ENCODE data around the gene DNASE1L3.

The DNASE1L3 gene

DNA sequence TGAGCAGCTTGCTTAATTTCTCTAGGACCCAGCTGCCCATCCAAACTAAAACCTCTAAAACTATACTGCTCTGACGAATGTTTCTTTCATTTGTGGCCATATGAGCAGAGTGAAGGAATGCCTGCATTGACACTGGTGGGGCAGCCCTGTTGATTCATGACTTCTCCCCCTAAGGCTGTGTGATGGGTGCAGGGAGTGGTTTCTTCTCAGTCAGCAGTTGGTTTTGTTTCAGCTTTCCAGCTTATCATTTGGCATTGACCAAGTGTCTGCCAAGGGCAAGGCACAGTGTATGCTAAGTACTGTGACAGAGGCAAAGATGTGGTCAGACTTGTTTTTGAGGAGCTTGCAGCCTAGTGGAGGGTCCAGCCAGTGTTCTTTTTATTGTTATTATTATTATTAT, 31.6 kb upstream of the DNASE1L3 start:
- TF ChIP-seq EZH2 (IDR thresholded peaks at IDR 0.05; ENCODE audit: borderline replicate concordance, low read length), result no peak
- TF ChIP-seq, protein P1, sequence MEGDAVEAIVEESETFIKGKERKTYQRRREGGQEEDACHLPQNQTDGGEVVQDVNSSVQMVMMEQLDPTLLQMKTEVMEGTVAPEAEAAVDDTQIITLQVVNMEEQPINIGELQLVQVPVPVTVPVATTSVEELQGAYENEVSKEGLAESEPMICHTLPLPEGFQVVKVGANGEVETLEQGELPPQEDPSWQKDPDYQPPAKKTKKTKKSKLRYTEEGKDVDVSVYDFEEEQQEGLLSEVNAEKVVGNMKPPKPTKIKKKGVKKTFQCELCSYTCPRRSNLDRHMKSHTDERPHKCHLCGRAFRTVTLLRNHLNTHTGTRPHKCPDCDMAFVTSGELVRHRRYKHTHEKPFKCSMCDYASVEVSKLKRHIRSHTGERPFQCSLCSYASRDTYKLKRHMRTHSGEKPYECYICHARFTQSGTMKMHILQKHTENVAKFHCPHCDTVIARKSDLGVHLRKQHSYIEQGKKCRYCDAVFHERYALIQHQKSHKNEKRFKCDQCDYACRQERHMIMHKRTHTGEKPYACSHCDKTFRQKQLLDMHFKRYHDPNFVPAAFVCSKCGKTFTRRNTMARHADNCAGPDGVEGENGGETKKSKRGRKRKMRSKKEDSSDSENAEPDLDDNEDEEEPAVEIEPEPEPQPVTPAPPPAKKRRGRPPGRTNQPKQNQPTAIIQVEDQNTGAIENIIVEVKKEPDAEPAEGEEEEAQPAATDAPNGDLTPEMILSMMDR (IDR thresholded peaks at IDR 0.05; ENCODE audit: low read length), result no peak
- no peak overlapping the region for H3K4me2 ChIP-seq (ENCODE audit: low read length)

DNA sequence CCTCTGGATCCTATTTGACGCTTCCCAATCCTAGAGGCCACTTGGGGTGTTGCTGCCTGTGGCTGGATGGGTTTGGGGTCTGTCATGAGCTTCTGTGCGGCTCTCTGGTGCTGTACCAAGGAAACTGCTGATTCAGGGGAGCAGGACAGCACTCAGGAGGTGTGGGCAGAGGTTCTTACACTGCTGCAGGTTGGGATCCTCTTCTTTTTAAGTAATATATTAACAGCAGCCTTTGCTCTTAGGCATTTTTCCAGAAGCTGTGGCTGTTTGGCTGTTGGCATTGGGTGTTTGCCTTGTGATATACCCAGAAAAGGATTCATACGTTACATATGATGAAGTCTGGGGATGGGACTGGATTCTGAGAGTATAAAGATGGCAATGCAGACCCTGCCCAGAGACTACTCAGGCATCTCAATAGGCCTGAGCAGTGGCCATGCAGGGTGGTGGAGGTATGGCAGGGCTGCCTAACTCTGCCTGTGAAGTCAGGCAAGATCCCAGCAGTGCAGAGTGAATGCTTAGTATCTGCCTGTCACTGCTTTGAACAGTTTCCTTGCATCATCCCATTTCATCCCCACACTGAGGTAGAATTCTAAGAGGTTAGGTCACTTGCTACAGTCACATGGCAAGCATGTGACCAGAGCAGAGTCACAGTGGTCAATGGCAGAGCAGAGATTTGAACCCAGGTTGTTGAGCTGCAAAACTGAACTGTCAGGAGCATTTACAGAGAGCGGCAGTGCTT, 30.7 kb upstream of the DNASE1L3 start:
- H3K27ac ChIP-seq (ENCODE audit: low read depth, low read length, poor library complexity, severe bottlenecking), result no peak overlapping the region
- no peaks in the 10 kb centered on the region for H3K27me3 ChIP-seq (ENCODE audit: insufficient read depth, low read length)
- TF ChIP-seq EZH2 (IDR thresholded peaks at IDR 0.05; ENCODE audit: borderline replicate concordance, low read length), result no peak
- TF ChIP-seq, protein P1 (IDR thresholded peaks at IDR 0.05; ENCODE audit: low read length), result no peak
- H3K4me2 ChIP-seq (ENCODE audit: low read length), result no peak overlapping the region
- H3K4me1 ChIP-seq (ENCODE audit: insufficient read depth, low read length, severe bottlenecking), result peaks cover 17% of the 10 kb centered on the region
- no peaks in the 10 kb centered on the region for H3F3A ChIP-seq (ENCODE audit: insufficient read depth, low read length)
- no peak overlapping the region for H3K4me3 ChIP-seq (ENCODE audit: low read depth, low read length, poor library complexity, severe bottlenecking)
- H2AFZ ChIP-seq (ENCODE audit: low read length), result no peak overlapping the region
- no peaks in the 10 kb centered on the region for H4K20me1 ChIP-seq (ENCODE audit: insufficient read depth, low read length)
- no peaks in the 10 kb centered on the region for H3K79me2 ChIP-seq (ENCODE audit: insufficient read depth, low read length)
- no peak overlapping the region for H3K9ac ChIP-seq (ENCODE audit: low read length)
- H3K9me3 ChIP-seq (ENCODE audit: low read length), result no peaks in the 10 kb centered on the region
- H3K36me3 ChIP-seq (ENCODE audit: insufficient read depth, low read length), result no peaks in the 10 kb centered on the region
- no peaks in the 10 kb centered on the region for H3K9me2 ChIP-seq (ENCODE audit: low read depth, low read length)

More for the DNA sequence above, 31.6 kb upstream of the DNASE1L3 start:
- Histone ChIP-seq H3K27me3 (ENCODE audit: insufficient read depth, low read length) (no peaks in the 10 kb centered on the region), H3K9me3 (ENCODE audit: low read length) (no peaks in the 10 kb centered on the region), H2AFZ (ENCODE audit: low read length) (no peak overlapping the region), H3K79me2 (ENCODE audit: insufficient read depth, low read length) (no peaks in the 10 kb centered on the region), H3K36me3 (ENCODE audit: insufficient read depth, low read length) (no peaks in the 10 kb centered on the region), H3K4me3 (ENCODE audit: low read depth, low read length, poor library complexity, severe bottlenecking) (no peak overlapping the region), H3K4me1 (ENCODE audit: insufficient read depth, low read length, severe bottlenecking) (peaks cover 9% of the 10 kb centered on the region), H3K9me2 (ENCODE audit: low read depth, low read length) (no peaks in the 10 kb centered on the region), H4K20me1 (ENCODE audit: insufficient read depth, low read length) (no peaks in the 10 kb centered on the region), H3K9ac (ENCODE audit: low read length) (no peak overlapping the region), H3F3A (ENCODE audit: insufficient read depth, low read length) (no peaks in the 10 kb centered on the region), H3K27ac (ENCODE audit: low read depth, low read length, poor library complexity, severe bottlenecking) (no peak overlapping the region)

DNA sequence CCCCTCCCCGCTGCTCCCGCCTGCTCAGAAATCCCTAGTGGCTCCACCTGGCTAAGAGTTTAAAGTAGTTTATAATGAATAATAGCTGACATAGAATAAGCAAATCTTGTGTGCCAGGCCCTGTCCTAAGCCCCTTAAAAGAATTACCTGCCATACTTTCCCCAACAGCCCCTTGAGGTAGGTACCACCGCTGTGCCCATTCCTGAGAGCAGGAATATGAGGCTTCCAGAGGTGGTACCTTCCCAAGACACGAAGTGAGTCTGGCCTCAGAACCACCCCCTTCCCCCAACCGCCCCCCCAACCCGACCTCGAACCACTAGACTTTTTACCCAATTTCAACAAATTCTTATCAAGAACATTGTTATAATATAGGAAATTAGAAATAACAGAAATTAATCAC, 28.1 kb upstream of the DNASE1L3 start:
- TF ChIP-seq, protein P1 (IDR thresholded peaks at IDR 0.05; ENCODE audit: low read length), result no peak
- no peak for TF ChIP-seq EZH2 (IDR thresholded peaks at IDR 0.05; ENCODE audit: borderline replicate concordance, low read length)
- Histone ChIP-seq H3K79me2 (ENCODE audit: insufficient read depth, low read length) (no peaks in the 10 kb centered on the region), H3K27me3 (ENCODE audit: insufficient read depth, low read length) (no peaks in the 10 kb centered on the region), H2AFZ (ENCODE audit: low read length) (no peak overlapping the region), H3K9me3 (ENCODE audit: low read length) (no peaks in the 10 kb centered on the region), H3K27ac (ENCODE audit: low read depth, low read length, poor library complexity, severe bottlenecking) (no peak overlapping the region), H3K4me3 (ENCODE audit: low read depth, low read length, poor library complexity, severe bottlenecking) (peak overlapping the region; percentile 71), H3K4me2 (ENCODE audit: low read length) (peak overlapping the region; percentile 100), H3K36me3 (ENCODE audit: insufficient read depth, low read length) (no peaks in the 10 kb centered on the region), H3K9me2 (ENCODE audit: low read depth, low read length) (no peaks in the 10 kb centered on the region), H3K9ac (ENCODE audit: low read length) (no peak overlapping the region), H3K4me1 (ENCODE audit: insufficient read depth, low read length, severe bottlenecking) (peaks cover 18% of the 10 kb centered on the region), H4K20me1 (ENCODE audit: insufficient read depth, low read length) (no peaks in the 10 kb centered on the region), H3F3A (ENCODE audit: insufficient read depth, low read length) (no peaks in the 10 kb centered on the region)
